ENCODE results near the gene YWHAQ. TPM values are rescaled to one million over a fixed set of nuclear protein-coding genes. Genes with fewer than 3 reads are reported as not detected.

The YWHAQ gene
- total RNA-seq, 1 donor = 562 TPM

GRCh38 chr2:9657083-9657482 is 26.3 kb upstream of the YWHAQ start:
- no peak for DNase-seq (ENCODE audit: low read depth)
- TF ChIP-seq CTCF (IDR thresholded peaks at IDR 0.05; ENCODE audit: insufficient read depth, low read length) = no peak
- no peak overlapping the region for H3K4me3 ChIP-seq (ENCODE audit: low read depth, low read length)

GRCh38 chr2:9656270-9656766 is 25.5 kb upstream of the YWHAQ start:
- TF ChIP-seq CTCF (IDR thresholded peaks at IDR 0.05; ENCODE audit: insufficient read depth, low read length) = no peak
- DNase-seq (ENCODE audit: low read depth) = peak; percentile 90
- no peak overlapping the region for H3K4me3 ChIP-seq (ENCODE audit: low read depth, low read length)

GRCh38 chr2:9655441-9656269 is 24.9 kb upstream of the YWHAQ start:
- no peak overlapping the region for H3K4me3 ChIP-seq (ENCODE audit: low read depth, low read length)

GRCh38 chr2:9654452-9655100 is 23.8 kb upstream of the YWHAQ start:
- TF ChIP-seq CTCF (IDR thresholded peaks at IDR 0.05; ENCODE audit: insufficient read depth, low read length) = no peak
- H3K4me3 ChIP-seq (ENCODE audit: low read depth, low read length) = no peak overlapping the region
- no peak for DNase-seq (ENCODE audit: low read depth)

More at GRCh38 chr2:9655441-9656269, 24.9 kb upstream of the YWHAQ start:
- peak; percentile 82 for DNase-seq (ENCODE audit: low read depth)
- no peak for TF ChIP-seq CTCF (IDR thresholded peaks at IDR 0.05; ENCODE audit: insufficient read depth, low read length)

- H3K4me3 ChIP-seq (ENCODE audit: low read depth, low read length) = no peak overlapping the region
- DNase-seq (ENCODE audit: low read depth) = no peak
- TF ChIP-seq CTCF (IDR thresholded peaks at IDR 0.05; ENCODE audit: insufficient read depth, low read length) = no peak
Measured at GRCh38 chr2:9653485-9654271, 22.9 kb upstream of the YWHAQ start.

- DNase-seq (ENCODE audit: low read depth) = no peak
- no peak overlapping the region for H3K4me3 ChIP-seq (ENCODE audit: low read depth, low read length)
- no peak for TF ChIP-seq CTCF (IDR thresholded peaks at IDR 0.05; ENCODE audit: insufficient read depth, low read length)
Measured at GRCh38 chr2:9652898-9653479, 22.2 kb upstream of the YWHAQ start.

All from fibroblast of the aortic adventitia (primary cell).